ENCODE results near the gene C3. TPM values are rescaled to one million over a fixed set of nuclear protein-coding genes. Genes with fewer than 3 reads are reported as not detected.
"Not testable (repeated sequence)": the region's sequence is repeated elsewhere in the genome, so short reads cannot be mapped to it uniquely, and the experiment has no call there.

Gene C3
- total and polyA plus RNA-seq, 10 donors, result 5.8 to 182 (median 27.5) TPM

- peak; percentile 82 for DNase-seq
- WGBS, 5 donors, result 49 to 76% (median 58%) methylated on average over 29 to 31 of the region's 31 CpGs
- intact Hi-C loops (cut with DNase I; ENCODE audit: low total_unique reads), result no loop called here
- peak overlapping the region in 1 of 8 donors; percentile 26 for H3K27ac ChIP-seq
- peaks cover 0 to 6% (median 0%) of the 10 kb centered on the region in 8 donors for H3K9me3 ChIP-seq
- H3K36me3 ChIP-seq, result no peaks in the 10 kb centered on the region
- peaks cover 0 to 14% (median 0%) of the 10 kb centered on the region in 7 donors for H3K27me3 ChIP-seq (replicated peaks in 1 of 7)
- peak overlapping the region in 1 of 8 donors; percentile 3 for H3K4me3 ChIP-seq
- peaks cover 0 to 29% (median 15%) of the 10 kb centered on the region in 6 donors for H3K4me1 ChIP-seq
- TF ChIP-seq POLR2AphosphoS5 (IDR thresholded peaks at IDR 0.05) (no peak), POLR2A (IDR thresholded peaks at IDR 0.05) (no peak), CTCF (IDR thresholded peaks at IDR 0.05 in 8 of 11, conservative IDR thresholded peaks at IDR 0.05 in 3 of 11) (no peak)
Observed at GRCh38 chr19:6677883-6678689, 42.4 kb downstream of the C3 start.

GRCh38 chr19:6677495-6677882 is 43.0 kb downstream of the C3 start:
- peaks cover 0 to 6% (median 0%) of the 10 kb centered on the region in 8 donors for H3K9me3 ChIP-seq
- DNase-seq, result no peak
- peaks cover 0 to 29% (median 15%) of the 10 kb centered on the region in 6 donors for H3K4me1 ChIP-seq
- H3K36me3 ChIP-seq, result no peaks in the 10 kb centered on the region
- no peak for TF ChIP-seq POLR2A (IDR thresholded peaks at IDR 0.05)
- TF ChIP-seq CTCF (IDR thresholded peaks at IDR 0.05 in 8 of 11, conservative IDR thresholded peaks at IDR 0.05 in 3 of 11), result no peak
- no peak for TF ChIP-seq POLR2AphosphoS5 (IDR thresholded peaks at IDR 0.05)
- WGBS, 5 donors, result 71 to 85% (median 80%) methylated on average over 10 of the region's 10 CpGs
- H3K27ac ChIP-seq, result peak overlapping the region in 1 of 8 donors; percentile 26
- intact Hi-C loops (cut with DNase I; ENCODE audit: low total_unique reads), result no loop called here
- H3K4me3 ChIP-seq, result no peak overlapping the region
- peaks cover 0 to 14% (median 0%) of the 10 kb centered on the region in 7 donors for H3K27me3 ChIP-seq (replicated peaks in 1 of 7)

- H3K4me3 ChIP-seq, result no peak overlapping the region
- H3K27me3 ChIP-seq (replicated peaks in 1 of 7), result peaks cover 0 to 20% (median 0%) of the 10 kb centered on the region in 7 donors
- WGBS, 5 donors, result 87 to 92% (median 91%) methylated on average over 8 of the region's 8 CpGs
- TF ChIP-seq CTCF (IDR thresholded peaks at IDR 0.05 in 8 of 11, conservative IDR thresholded peaks at IDR 0.05 in 3 of 11), result no peak
- TF ChIP-seq POLR2A (IDR thresholded peaks at IDR 0.05), result no peak
- TF ChIP-seq POLR2AphosphoS5 (IDR thresholded peaks at IDR 0.05), result no peak
- peaks cover 0 to 36% (median 15%) of the 10 kb centered on the region in 6 donors for H3K4me1 ChIP-seq
- H3K27ac ChIP-seq, result no peak overlapping the region
- DNase-seq, result no peak
- peaks cover 0 to 6% (median 0%) of the 10 kb centered on the region in 8 donors for H3K9me3 ChIP-seq
- intact Hi-C loops (cut with DNase I; ENCODE audit: low total_unique reads), result no loop called here
- no peaks in the 10 kb centered on the region for H3K36me3 ChIP-seq
Observed at GRCh38 chr19:6676288-6676687, 44.2 kb downstream of the C3 start.

- 3 to 6% (median 4%) methylated on average over 6 to 8 of the region's 8 CpGs for WGBS, 5 donors
- DNase-seq, result peak; percentile 93
- peaks cover 0 to 49% (median 26%) of the 10 kb centered on the region in 6 donors for H3K4me1 ChIP-seq
Observed at GRCh38 chr19:6674868-6675305, 45.6 kb downstream of the C3 start.

GRCh38 chr19:6674408-6674807 is 46.0 kb downstream of the C3 start:
- H3K4me3 ChIP-seq, result peak overlapping the region in 1 of 8 donors; percentile 50
- 63 to 74% (median 69%) methylated on average over 6 of the region's 6 CpGs for WGBS, 5 donors
- peak overlapping the region in 4 of 8 donors; percentile 23 to 70 (median 58) for H3K27ac ChIP-seq
- H3K27me3 ChIP-seq (replicated peaks in 1 of 7), result peaks cover 0 to 20% (median 0%) of the 10 kb centered on the region in 7 donors
- H3K9me3 ChIP-seq; DNase-seq; H3K36me3 ChIP-seq; intact Hi-C loops (cut with DNase I; ENCODE audit: low total_unique reads): not testable (repeated sequence)
- H3K4me1 ChIP-seq, result peaks cover 0 to 54% (median 27%) of the 10 kb centered on the region in 6 donors

More at GRCh38 chr19:6674868-6675305, 45.6 kb downstream of the C3 start:
- peak overlapping the region in 4 of 8 donors; percentile 23 to 70 (median 58) for H3K27ac ChIP-seq
- intact Hi-C loops (cut with DNase I; ENCODE audit: low total_unique reads), result no loop called here
- peak overlapping the region in 1 of 8 donors; percentile 50 for H3K4me3 ChIP-seq
- H3K36me3 ChIP-seq, result no peaks in the 10 kb centered on the region
- TF ChIP-seq POLR2AphosphoS5 (IDR thresholded peaks at IDR 0.05), result peak; percentile 47 to 63 (median 62)
- TF ChIP-seq POLR2A (IDR thresholded peaks at IDR 0.05), result no peak
- TF ChIP-seq CTCF (IDR thresholded peaks at IDR 0.05 in 8 of 11, conservative IDR thresholded peaks at IDR 0.05 in 3 of 11), result peak in 3 of 11 experiments; percentile 24 to 36 (median 32)
- H3K27me3 ChIP-seq (replicated peaks in 1 of 7), result peaks cover 0 to 20% (median 0%) of the 10 kb centered on the region in 7 donors
- H3K9me3 ChIP-seq, result no peaks in the 10 kb centered on the region

Measured in spleen (tissue), 11 donors.